Measurements from ENCODE around the gene PRCD. TPM values are rescaled to one million over a fixed set of nuclear protein-coding genes. Genes with fewer than 3 reads are reported as not detected.
A peak's percentile ranks its signal among the peaks of the same experiment; 100 is the strongest.

Gene PRCD
- polyA plus RNA-seq, 1 of the 3 experiments (the other 2 are of a cell fraction), result 2.2 TPM

DNA sequence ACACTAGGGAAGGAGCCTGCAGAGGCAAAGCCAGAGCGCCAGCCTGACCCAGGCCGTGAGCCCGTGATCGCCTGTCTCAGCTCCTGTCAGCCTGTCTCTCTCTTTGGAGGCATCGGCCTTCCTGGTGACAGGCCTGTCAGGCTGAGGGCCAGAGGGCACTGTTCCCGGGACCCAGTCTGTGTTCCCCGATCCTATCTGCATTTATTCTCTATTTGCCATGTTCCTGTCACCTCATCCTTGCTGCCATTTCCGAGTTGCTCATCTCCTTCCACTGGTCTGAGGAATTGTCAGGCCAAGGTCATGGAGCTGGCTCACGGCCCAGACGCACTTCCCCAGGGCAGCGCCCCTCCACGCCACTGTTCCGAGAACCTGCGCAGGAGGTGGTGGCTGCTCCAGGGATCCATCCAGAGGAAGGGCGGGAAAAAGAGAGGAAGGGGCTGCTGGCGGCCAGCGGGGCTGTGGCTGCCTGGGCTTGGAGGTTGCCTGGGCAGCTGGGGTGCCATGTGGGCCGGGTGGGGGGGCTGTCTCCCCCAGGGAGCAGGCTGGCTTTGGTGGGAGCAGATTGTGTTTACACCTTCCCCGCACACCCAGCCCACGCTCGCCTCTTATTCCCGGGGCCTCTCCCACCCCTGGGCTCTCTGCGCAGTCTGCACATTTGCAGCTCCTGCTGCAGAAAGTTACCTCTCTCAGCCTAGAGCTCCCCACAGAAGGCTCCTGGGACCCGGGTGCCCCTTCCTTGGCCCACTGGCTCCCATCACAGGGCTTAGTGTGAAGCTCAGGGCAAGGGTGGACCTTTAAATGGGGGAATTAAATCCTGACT, 4.9 kb downstream of the PRCD start:
- POLR2A ChIA-PET, result interaction anchor here (1.1 to 5.2 kb wide), 16 partner anchors 9 to 297 kb away, joined by 3 to 245 read pairs (median 6); partner anchors contain the start of genes CYGB, JMJD6, METTL23 and MFSD11
- Histone ChIP-seq H3K9me2 (no peaks in the 10 kb centered on the region), H3K79me2 (ENCODE audit: insufficient read depth) (no peaks in the 10 kb centered on the region), H3K4me2 (peak overlapping the region; percentile 58; the same call in 1 of the 2 replicates), H4K20me1 (ENCODE audit: insufficient read depth) (peaks cover 11% of the 10 kb centered on the region), H3K27ac (ENCODE audit: low read depth in 2 of 2, low read length in 1 of 2) (peak overlapping the region; percentile 12 to 99; a peak in 3 of 4 replicates), H3K9ac (no peak overlapping the region), H2AFZ (ENCODE audit: low read depth) (no peak overlapping the region), H3K4me1 (ENCODE audit: control insufficient read depth in 1 of 2, insufficient read depth in 2 of 2, low read depth in 1 of 2, low read length in 1 of 2) (peaks cover 25 to 76% of the 10 kb centered on the region in 2 experiments), H3K27me3 (ENCODE audit: insufficient read depth) (peaks cover 11% of the 10 kb centered on the region; the same call in 1 of the 2 replicates), H3K36me3 (replicated peaks in 1 of 2; ENCODE audit: control insufficient read depth in 1 of 2, insufficient read depth in 2 of 2, low read length in 1 of 2) (no peaks in the 10 kb centered on the region), H3F3A (replicated peaks; ENCODE audit: insufficient read depth) (peaks cover 12% of the 10 kb centered on the region), H3K9me3 (no peaks in the 10 kb centered on the region), H3K4me3 (ENCODE audit: low read depth in 2 of 2, low read length in 1 of 2) (peak overlapping the region in 1 of 2 experiments; percentile 39; a peak in 2 of 4 replicates)
- 35% methylated on average over 23 of the region's 24 CpGs for WGBS (ENCODE audit: low lambda C conversion rate)
- peak; percentile 80 for DNase-seq
- CTCF ChIA-PET, result interaction anchor here (0.9 to 15.7 kb wide), 23 partner anchors 8 to 191 kb away, joined by 3 to 679 read pairs (median 4); partner anchors contain the start of genes AANAT, CYGB, PRPSAP1 and RHBDF2
- TF ChIP-seq GATA2 (CRISPR knock-in tag; IDR thresholded peaks at IDR 0.05) (peak; percentile 84), RAD21 (IDR thresholded peaks at IDR 0.05; ENCODE audit: low read length) (no peak), YY1 (IDR thresholded peaks at IDR 0.05; ENCODE audit: low read depth) (no peak; the same call in 1 of the 2 replicates), GABPA (IDR thresholded peaks at IDR 0.05; ENCODE audit: low read depth) (no peak), CHD2 (IDR thresholded peaks at IDR 0.05; ENCODE audit: low read length, partially characterized antibody) (peak; percentile 60), MEF2A (IDR thresholded peaks at IDR 0.05; ENCODE audit: borderline replicate concordance, low read depth) (no peak), TEAD4 (IDR thresholded peaks at IDR 0.05; ENCODE audit: borderline replicate concordance, insufficient read depth) (no peak), FOSL2 (IDR thresholded peaks at IDR 0.05; ENCODE audit: borderline replicate concordance, low read depth) (no peak), FOXM1 (IDR thresholded peaks at IDR 0.05; ENCODE audit: low read depth) (no peak), RCOR1 (IDR thresholded peaks at IDR 0.05; ENCODE audit: low read length) (no peak), FOXJ3 (CRISPR knock-in tag; IDR thresholded peaks at IDR 0.05) (no peak), POLR2AphosphoS5 (IDR thresholded peaks at IDR 0.05; ENCODE audit: low read depth, low read length) (no peak), RXRA (IDR thresholded peaks at IDR 0.05; ENCODE audit: borderline replicate concordance, low read depth) (no peak), EZH2phosphoT487 (IDR thresholded peaks at IDR 0.05; ENCODE audit: borderline replicate concordance, low read depth) (no peak), SMC3 (IDR thresholded peaks at IDR 0.05; ENCODE audit: low read depth, low read length) (no peak; the same call in 1 of the 2 replicates), EP300 (IDR thresholded peaks at IDR 0.05; ENCODE audit: borderline replicate concordance in 1 of 2, low read depth in 1 of 2, low read length in 1 of 2) (peak in 1 of 2 experiments; percentile 62; a peak in 1 of 4 replicates), TCF12 (IDR thresholded peaks at IDR 0.05) (peak; percentile 36; the same call in 1 of the 2 replicates)
- TF ChIP-seq, protein P1, sequence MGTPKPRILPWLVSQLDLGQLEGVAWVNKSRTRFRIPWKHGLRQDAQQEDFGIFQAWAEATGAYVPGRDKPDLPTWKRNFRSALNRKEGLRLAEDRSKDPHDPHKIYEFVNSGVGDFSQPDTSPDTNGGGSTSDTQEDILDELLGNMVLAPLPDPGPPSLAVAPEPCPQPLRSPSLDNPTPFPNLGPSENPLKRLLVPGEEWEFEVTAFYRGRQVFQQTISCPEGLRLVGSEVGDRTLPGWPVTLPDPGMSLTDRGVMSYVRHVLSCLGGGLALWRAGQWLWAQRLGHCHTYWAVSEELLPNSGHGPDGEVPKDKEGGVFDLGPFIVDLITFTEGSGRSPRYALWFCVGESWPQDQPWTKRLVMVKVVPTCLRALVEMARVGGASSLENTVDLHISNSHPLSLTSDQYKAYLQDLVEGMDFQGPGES (IDR thresholded peaks at IDR 0.05; ENCODE audit: low read depth, low read length), result no peak
- TF ChIP-seq, protein P2, sequence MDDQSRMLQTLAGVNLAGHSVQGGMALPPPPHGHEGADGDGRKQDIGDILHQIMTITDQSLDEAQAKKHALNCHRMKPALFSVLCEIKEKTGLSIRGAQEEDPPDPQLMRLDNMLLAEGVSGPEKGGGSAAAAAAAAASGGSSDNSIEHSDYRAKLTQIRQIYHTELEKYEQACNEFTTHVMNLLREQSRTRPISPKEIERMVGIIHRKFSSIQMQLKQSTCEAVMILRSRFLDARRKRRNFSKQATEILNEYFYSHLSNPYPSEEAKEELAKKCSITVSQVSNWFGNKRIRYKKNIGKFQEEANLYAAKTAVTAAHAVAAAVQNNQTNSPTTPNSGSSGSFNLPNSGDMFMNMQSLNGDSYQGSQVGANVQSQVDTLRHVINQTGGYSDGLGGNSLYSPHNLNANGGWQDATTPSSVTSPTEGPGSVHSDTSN (IDR thresholded peaks at IDR 0.05), result peak; percentile 8; the same call in 1 of the 2 replicates
- TF ChIP-seq, protein P3, sequence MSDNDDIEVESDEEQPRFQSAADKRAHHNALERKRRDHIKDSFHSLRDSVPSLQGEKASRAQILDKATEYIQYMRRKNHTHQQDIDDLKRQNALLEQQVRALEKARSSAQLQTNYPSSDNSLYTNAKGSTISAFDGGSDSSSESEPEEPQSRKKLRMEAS (IDR thresholded peaks at IDR 0.05; ENCODE audit: low read depth), result no peak
- TF ChIP-seq, protein P4, sequence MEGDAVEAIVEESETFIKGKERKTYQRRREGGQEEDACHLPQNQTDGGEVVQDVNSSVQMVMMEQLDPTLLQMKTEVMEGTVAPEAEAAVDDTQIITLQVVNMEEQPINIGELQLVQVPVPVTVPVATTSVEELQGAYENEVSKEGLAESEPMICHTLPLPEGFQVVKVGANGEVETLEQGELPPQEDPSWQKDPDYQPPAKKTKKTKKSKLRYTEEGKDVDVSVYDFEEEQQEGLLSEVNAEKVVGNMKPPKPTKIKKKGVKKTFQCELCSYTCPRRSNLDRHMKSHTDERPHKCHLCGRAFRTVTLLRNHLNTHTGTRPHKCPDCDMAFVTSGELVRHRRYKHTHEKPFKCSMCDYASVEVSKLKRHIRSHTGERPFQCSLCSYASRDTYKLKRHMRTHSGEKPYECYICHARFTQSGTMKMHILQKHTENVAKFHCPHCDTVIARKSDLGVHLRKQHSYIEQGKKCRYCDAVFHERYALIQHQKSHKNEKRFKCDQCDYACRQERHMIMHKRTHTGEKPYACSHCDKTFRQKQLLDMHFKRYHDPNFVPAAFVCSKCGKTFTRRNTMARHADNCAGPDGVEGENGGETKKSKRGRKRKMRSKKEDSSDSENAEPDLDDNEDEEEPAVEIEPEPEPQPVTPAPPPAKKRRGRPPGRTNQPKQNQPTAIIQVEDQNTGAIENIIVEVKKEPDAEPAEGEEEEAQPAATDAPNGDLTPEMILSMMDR (IDR thresholded peaks at IDR 0.05), result no peak
- TF ChIP-seq, protein P5, sequence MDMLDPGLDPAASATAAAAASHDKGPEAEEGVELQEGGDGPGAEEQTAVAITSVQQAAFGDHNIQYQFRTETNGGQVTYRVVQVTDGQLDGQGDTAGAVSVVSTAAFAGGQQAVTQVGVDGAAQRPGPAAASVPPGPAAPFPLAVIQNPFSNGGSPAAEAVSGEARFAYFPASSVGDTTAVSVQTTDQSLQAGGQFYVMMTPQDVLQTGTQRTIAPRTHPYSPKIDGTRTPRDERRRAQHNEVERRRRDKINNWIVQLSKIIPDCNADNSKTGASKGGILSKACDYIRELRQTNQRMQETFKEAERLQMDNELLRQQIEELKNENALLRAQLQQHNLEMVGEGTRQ (IDR thresholded peaks at IDR 0.05; ENCODE audit: borderline replicate concordance, low read depth, low read length), result no peak
- TF ChIP-seq, protein P6, sequence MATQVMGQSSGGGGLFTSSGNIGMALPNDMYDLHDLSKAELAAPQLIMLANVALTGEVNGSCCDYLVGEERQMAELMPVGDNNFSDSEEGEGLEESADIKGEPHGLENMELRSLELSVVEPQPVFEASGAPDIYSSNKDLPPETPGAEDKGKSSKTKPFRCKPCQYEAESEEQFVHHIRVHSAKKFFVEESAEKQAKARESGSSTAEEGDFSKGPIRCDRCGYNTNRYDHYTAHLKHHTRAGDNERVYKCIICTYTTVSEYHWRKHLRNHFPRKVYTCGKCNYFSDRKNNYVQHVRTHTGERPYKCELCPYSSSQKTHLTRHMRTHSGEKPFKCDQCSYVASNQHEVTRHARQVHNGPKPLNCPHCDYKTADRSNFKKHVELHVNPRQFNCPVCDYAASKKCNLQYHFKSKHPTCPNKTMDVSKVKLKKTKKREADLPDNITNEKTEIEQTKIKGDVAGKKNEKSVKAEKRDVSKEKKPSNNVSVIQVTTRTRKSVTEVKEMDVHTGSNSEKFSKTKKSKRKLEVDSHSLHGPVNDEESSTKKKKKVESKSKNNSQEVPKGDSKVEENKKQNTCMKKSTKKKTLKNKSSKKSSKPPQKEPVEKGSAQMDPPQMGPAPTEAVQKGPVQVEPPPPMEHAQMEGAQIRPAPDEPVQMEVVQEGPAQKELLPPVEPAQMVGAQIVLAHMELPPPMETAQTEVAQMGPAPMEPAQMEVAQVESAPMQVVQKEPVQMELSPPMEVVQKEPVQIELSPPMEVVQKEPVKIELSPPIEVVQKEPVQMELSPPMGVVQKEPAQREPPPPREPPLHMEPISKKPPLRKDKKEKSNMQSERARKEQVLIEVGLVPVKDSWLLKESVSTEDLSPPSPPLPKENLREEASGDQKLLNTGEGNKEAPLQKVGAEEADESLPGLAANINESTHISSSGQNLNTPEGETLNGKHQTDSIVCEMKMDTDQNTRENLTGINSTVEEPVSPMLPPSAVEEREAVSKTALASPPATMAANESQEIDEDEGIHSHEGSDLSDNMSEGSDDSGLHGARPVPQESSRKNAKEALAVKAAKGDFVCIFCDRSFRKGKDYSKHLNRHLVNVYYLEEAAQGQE (IDR thresholded peaks at IDR 0.05; ENCODE audit: low read depth, low read length), result no peak

All from SK-N-SH (cell line).